Hematopoietic multipotent progenitor cell (in vitro differentiated cells): Measurements from ENCODE around the gene LYPLAL1. TPM values are rescaled to one million over a fixed set of nuclear protein-coding genes. Genes with fewer than 3 reads are reported as not detected.
"Not testable (repeated sequence)": the region's sequence is repeated elsewhere in the genome, so short reads cannot be mapped to it uniquely, and the experiment has no call there.

Experiments
- DNase-seq, 3 donors: peaks; one replicate each; pipeline ENCODE4 v3.0.0-alpha.2; 2011 to 2015; ENCODE audit warnings: low read depth in 2 of 3, low spot score in 2 of 3
- total RNA-seq: library from RNA; depleted of rRNA; stranded (reverse); fragments of >200 nt; gene quantifications from one replicate; pipeline ENCODE4 v1.2.3, GENCODE V29; 2012

The LYPLAL1 gene
- total RNA-seq, 1 donor = 5.7 TPM

DNA sequence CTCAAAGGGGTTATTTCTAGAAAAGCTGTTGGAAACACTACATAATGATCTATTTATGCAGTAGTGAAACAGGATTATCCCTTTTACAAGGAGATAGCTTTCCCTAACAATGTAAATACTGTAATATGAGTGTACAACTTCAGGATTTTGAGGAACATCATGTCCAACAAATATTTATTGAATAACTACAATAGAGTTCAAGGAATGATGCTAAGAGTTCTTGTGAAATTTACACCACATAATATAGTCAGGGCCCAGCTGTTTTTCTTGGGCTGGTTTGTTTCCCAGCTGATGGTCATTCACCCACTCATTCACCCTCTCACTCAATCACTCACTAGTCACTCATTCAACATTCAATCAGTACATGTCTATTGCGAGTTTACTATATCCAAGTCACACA lies 12.3 kb upstream of the LYPLAL1 start:
- no peak for DNase-seq

DNA sequence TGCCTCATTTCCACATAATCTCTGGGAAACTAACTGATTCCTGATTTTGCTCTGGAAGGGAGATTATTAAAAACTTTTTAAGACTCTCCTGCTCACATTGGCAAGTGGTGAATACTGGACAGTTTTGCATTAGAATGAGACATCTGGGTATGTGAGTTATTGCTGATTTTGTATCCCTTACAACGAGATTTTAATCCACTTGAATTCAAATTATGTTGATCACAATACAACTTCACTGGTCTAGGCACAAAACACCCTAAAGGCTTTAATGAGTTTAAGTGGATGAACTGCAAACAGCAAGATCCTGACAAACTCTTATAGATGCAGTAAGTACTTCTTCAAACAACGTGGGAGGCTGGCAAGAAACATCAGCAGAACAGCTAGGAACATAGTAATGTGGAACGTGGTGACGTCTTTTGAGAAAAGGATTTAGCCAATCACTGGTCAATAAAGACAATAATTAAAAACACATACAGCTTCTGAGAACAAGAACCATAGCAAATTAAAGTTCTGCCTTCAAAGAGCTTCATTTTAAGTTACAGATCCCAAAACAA lies 10.2 kb upstream of the LYPLAL1 start:
- DNase-seq = no peak

- DNase-seq = no peak
Observed at GRCh38 chr1:219171192-219171935, 2.3 kb upstream of the LYPLAL1 start.

DNA sequence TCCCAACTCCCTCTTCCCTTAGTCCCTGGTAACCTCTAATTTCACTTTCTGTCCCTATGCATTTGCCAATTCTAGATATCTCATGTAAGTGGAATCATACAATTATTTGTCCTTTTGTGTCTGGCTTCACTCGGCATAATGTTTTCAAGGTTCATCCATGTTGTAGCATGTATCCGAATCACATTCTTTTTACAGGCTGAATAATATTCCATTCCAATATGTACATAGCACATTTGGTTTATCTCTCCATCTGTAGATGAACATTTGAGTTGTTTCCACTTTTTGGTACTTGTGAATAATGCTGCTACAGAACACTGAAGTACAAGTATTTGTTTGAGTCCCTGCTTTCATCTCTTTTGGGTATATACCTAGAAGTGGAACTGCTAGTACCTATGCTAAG lies 857 bp upstream of the LYPLAL1 start:
- DNase-seq = no peak

DNA sequence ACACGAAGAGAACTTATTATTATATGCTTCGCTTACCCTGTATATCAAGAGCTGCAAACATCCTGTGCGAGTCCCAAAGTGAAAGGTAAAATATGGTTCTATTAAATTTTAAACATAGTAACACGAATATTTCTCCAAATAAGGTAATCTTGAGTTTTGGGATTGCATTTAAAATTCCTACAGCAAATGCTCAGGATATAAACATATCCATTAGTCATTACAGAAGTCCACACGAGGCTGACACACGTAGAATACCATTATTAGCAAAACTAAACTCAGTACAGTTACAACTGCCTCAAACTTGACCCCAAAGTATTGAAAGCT lies 282 bp upstream of the LYPLAL1 start:
- DNase-seq = no peak

DNA sequence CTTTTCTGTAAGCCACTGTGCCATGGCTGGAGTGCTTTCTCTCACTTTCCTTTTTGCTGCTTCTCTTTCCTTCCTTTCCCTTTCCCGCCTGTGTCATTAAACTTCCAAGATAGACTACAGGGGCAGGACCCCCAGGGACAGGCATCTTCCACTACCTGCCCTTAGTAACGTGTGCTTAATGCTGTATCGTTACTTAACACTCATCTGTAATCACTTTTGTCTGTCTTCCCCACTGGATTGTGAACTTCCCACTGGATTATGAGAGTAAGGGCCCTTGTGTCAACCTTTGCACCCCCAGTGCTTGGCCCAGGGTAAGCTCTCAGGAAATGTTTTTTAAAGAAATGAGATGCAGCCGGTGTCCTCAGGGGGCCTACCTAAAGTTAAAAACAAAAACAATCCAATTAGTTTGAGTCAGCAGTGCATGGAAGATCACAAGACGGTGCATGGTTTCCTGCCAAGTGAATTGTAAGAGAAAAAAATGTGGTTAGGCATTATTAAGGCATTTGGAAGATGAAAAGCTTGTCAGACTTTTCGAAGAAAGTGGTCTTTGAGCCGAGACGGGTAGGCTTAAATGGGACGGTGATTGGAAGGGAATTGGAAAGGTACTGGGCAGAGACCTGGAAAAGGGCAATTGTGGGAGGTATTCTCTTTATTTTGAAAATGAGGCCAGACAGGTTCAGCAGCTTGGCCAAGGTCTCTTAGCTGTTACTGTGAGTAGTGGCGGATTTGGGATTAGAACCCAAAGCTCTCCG lies 958 bp downstream of the LYPLAL1 start:
- DNase-seq = peak; percentile 5 to 66 (median 52)

DNA sequence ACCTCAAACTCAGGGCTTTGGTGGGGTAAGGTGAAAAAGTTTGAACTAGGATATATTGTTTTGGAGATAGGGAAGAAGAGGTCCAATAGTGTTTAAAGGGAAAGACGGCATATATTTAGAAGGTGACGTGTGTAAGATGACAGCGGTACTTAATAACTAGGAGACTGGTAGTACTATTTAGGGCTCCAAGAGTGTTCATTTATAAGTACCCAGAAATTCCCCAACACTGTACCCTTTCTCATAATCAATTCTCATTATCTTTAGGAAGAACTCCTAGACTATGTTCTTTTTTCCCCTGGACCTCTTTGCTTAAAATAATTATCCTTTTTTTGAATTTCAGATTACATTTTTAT lies 1.5 kb downstream of the LYPLAL1 start:
- DNase-seq = no peak

DNA sequence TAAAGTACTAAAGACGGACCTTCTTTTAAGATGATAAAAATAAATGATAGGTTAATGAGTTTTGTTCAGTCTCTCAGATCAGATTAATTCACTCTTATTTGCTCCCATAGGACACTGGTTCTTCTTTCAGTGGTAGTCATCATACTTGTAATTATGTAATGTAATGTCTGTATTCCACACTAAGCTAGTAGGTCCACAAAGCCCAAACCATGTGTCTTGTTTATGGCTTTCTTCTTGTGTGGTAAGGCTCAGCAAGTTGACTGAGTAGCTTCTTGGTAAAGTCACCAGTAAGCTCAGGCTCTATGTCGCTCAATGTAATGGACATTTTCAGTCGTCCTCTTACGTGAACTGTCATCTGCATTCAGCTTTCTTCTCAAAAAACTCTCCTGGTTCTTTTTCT lies 2.5 kb downstream of the LYPLAL1 start:
- DNase-seq = no peak

GRCh38 chr1:219177363-219177762 lies 3.7 kb downstream of the LYPLAL1 start:
- no peak for DNase-seq

- no peak for DNase-seq
Observed at GRCh38 chr1:219177940-219178339, 4.3 kb downstream of the LYPLAL1 start.

- DNase-seq = no peak
Observed at GRCh38 chr1:219179293-219179692, 5.6 kb downstream of the LYPLAL1 start.

- DNase-seq = no peak
Observed at GRCh38 chr1:219184337-219184736, 10.7 kb downstream of the LYPLAL1 start.

DNA sequence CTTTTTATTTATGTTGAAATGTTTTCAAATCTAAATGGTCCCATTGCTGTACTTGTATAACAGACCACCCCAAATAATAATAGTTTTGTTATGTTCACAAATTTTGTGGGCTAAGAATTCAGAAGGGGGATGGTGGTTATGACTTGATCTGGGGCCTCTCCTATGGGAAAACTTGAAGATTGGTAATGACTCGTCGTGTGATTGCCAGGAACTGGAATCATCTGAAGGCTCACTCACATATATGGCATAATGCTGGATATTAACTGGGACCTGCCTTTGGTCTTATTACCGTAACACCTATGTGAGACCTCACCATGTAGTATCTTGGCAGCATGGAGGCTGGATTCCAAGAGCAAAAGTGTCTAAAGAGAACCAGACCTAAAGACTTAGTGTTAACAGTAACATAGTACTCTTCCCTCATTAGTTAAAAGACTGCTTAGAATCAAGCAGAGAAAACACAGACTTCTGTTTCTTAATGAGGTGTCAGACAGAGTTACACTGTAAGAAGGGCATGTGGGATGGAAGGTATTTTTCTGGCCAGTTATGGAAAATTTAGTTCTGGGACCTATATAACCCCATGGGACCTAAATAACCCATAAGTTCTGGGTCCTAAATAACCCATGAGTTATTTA lies 11.9 kb downstream of the LYPLAL1 start:
- no peak for DNase-seq

- DNase-seq = peak in 1 of 3 donors; percentile 7
Observed at GRCh38 chr1:219188331-219188803, 14.7 kb downstream of the LYPLAL1 start.

DNA sequence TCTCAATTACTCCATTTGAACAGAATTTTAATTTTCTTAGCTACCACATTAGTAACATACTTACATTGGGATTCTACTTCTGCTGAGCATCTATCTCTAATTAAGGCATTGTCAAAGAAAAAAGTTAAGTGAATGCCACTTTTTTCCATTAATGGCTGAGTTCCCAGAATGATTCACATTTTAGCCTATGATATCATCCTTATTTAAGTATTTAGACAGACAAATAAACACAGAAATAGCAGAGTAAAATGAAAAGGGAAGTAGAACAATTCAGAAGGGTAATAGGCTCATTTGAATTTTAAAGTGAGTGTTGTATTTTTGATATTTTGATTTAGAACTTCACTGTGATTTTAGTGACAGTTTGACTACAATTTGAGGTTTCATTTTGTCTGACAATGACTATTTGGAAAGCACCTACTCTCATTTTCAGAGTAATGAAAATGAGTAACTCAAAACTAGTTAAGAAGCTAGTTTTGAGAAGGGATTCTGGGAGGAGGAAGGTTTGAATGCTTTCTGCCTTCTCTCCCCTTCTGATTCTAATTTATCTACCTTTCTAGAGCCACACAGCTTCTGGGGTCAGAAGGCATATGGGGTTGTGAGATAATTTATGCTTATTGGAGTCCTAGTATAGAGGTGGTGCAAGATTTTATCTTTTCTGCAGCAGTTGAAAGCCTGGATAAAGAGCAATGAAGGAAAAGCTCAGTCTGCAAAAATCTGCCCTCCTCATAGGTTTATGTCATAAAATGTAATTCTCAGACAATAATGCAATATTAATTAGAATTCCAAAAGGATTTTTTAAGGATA lies 15.5 kb downstream of the LYPLAL1 start:
- no peak for DNase-seq

- DNase-seq = no peak
Observed at GRCh38 chr1:219189952-219190351, 16.3 kb downstream of the LYPLAL1 start.

GRCh38 chr1:219190605-219191004 lies 16.9 kb downstream of the LYPLAL1 start:
- DNase-seq = no peak

DNA sequence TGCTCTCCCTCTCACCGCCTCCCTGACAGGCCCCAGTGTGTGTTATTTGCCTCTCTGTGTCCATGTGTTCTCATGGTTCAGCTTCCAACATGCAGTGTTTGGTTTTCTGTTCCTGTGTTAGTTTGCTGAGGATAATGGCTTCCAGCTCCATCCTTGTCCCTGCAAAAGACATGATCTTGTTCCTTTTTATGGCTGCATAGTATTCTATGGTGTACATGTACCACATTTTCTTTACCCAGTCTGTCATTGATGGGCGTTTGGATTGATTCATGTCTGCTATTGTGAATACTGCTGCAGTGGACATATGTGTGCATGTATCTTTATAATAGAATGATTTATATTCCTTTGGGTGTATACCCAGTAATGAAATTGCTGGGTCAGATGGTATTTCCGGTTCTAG lies 22.2 kb downstream of the LYPLAL1 start:
- not testable (repeated sequence) for DNase-seq

GRCh38 chr1:219201656-219202055 lies 28.0 kb downstream of the LYPLAL1 start:
- no peak for DNase-seq

GRCh38 chr1:219202567-219202966 lies 28.9 kb downstream of the LYPLAL1 start:
- no peak for DNase-seq

DNA sequence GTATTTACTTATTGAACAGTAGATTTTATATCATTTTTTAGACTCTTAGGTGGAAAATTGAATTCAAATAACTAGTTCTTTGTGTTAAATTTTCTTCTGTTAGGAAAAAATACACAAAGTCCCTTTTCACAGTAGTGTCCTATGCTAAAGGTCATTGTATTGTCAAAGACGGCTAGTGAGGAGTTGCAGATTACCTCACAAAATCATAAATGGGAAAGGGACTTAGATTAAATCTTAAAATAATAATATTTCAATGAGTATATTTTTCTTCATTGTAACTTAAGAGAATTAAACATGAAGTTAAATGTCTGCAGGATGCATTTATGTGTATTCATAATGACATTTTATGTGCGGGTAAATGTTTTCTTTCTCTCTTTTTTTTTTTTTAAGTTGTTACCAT lies 32.7 kb downstream of the LYPLAL1 start:
- DNase-seq = no peak
